ENCODE data around the gene LY86. TPM values are rescaled to one million over a fixed set of nuclear protein-coding genes. Genes with fewer than 3 reads are reported as not detected.

LY86 gene
- total and polyA plus RNA-seq, 2 of the 13 experiments (the other 11 are each of a cell fraction or from before 2014, with no cell fraction given), result not detected

DNA sequence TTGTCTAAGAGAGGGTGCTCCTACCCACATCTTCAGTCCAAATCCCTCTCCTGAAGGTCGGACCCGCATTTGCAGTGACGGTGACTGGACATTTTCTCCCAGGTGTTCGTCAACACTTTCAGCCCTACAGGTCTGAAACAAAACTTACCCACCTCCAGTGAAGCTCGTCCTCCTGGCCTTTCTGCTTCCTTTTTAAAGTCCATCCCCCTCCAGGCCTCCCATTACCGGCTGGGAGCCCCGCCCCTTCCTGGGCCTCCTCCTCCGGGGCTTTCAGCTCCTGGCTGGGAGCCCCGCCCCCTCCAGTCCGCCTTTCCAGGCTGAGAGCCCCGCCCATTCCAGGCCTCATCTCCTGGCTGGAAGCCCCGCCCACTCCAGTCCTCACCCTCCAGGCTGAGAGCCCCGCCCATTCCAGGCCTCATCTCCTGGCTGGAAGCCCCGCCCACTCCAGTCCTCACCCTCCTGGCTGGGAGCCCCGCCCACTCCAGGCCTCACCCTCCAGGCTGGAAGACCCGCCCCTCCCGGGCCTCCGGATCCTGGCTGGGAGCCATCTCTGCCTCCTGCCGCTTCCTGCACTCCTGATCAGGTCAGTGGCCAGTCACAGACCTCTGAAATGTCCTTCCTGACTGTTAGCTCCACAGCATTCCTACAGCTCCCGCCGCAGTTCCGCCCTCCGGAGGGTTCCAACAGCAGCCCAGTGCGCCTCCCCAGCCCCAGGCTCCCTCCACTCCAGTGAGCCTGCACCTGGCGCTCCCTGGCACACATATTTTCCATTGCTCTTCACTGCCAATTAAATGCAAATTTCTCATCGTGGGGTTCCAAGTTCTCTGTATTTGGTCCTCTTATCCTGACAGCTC, 98.5 kb downstream of the LY86 start (continued):
- TF ChIP-seq ZNF891 (CRISPR knock-in tag; IDR thresholded peaks at IDR 0.05) (0 out of 2 replicates have a peak, but pooled peaks have one; percentile 69), ZNF687 (CRISPR knock-in tag; IDR thresholded peaks at IDR 0.05) (peak; percentile 78), CBX5 (CRISPR knock-in tag; IDR thresholded peaks at IDR 0.05; ENCODE audit: borderline replicate concordance) (peak; percentile 71; the same call in 1 of the 2 replicates), NONO (IDR thresholded peaks at IDR 0.05) (no peak), NONO (CRISPR knock-in tag; conservative IDR thresholded peaks at IDR 0.05) (peak; percentile 69; the same call in 1 of the 2 replicates), UBTF (CRISPR knock-in tag; IDR thresholded peaks at IDR 0.05) (peak; percentile 69), NFKB2 (CRISPR knock-in tag; IDR thresholded peaks at IDR 0.05; ENCODE audit: borderline replicate concordance) (peak; percentile 66; the same call in 1 of the 2 replicates), DMAP1 (CRISPR knock-in tag; IDR thresholded peaks at IDR 0.05) (no peak), ZMYM4 (CRISPR knock-in tag; IDR thresholded peaks at IDR 0.05) (peak; percentile 66; the same call in 1 of the 2 replicates), HDAC2 (CRISPR knock-in tag; IDR thresholded peaks at IDR 0.05) (peak; percentile 14; the same call in 1 of the 2 replicates), KDM3A (CRISPR knock-in tag; IDR thresholded peaks at IDR 0.05; ENCODE audit: low read depth) (peak; percentile 61; the same call in 1 of the 2 replicates), SOX13 (IDR thresholded peaks at IDR 0.05) (no peak), SOX13 (CRISPR knock-in tag; conservative IDR thresholded peaks at IDR 0.05 in 1 of 2, IDR thresholded peaks at IDR 0.05 in 1 of 2) (0 out of 4 replicates have a peak, but pooled peaks of 1 of the 2 experiments have one; percentile 21), SNRNP70 (IDR thresholded peaks at IDR 0.05; ENCODE audit: low read depth, low read length) (no peak), ELF1 (CRISPR knock-in tag; IDR thresholded peaks at IDR 0.05) (peak; percentile 82), SOX6 (IDR thresholded peaks at IDR 0.05) (no peak), SOX6 (CRISPR knock-in tag; IDR thresholded peaks at IDR 0.05) (peak; percentile 77), RBAK (CRISPR knock-in tag; IDR thresholded peaks at IDR 0.05) (0 out of 2 replicates have a peak, but pooled peaks have one; percentile 21), MAZ (IDR thresholded peaks at IDR 0.05; ENCODE audit: borderline replicate concordance, low read depth, low read length) (peak; percentile 70; the same call in 1 of the 2 replicates), MAZ (CRISPR knock-in tag; IDR thresholded peaks at IDR 0.05; ENCODE audit: low read depth) (peak; percentile 65), ZNF510 (CRISPR knock-in tag; IDR thresholded peaks at IDR 0.05; ENCODE audit: low read depth) (peak; percentile 51; the same call in 1 of the 2 replicates), ZNF317 (CRISPR knock-in tag; IDR thresholded peaks at IDR 0.05) (peak; percentile 69; the same call in 1 of the 2 replicates), NR2C2 (CRISPR knock-in tag; IDR thresholded peaks at IDR 0.05; ENCODE audit: borderline replicate concordance) (peak; percentile 37; the same call in 1 of the 2 replicates), MEF2D (CRISPR knock-in tag; IDR thresholded peaks at IDR 0.05) (0 out of 2 replicates have a peak, but pooled peaks have one; percentile 36)
